K562 (cell line): ENCODE results near the gene LHPP. TPM values are rescaled to one million over a fixed set of nuclear protein-coding genes. Genes with fewer than 3 reads are reported as not detected.
A peak's percentile ranks its signal among the peaks of the same experiment; 100 is the strongest.

Experiments used
- CUX1 ChIP-seq: fragments of 200-800 bp; sonication (Bioruptor generic); IDR thresholded peaks from 2 replicates; pipeline ENCODE4 v1.6.1; 2016; ENCODE audit warnings: missing genetic modification characterization, missing compliant biosample characterization
- HDAC6 ChIP-seq: IDR thresholded peaks from 2 replicates; pipeline ENCODE4 v1.6.1; 2012; ENCODE audit warnings: low read depth, mild to moderate bottlenecking, control low read depth, inconsistent platforms, low read length, moderate library complexity
- IRF2 ChIP-seq: sonication (generic); formaldehyde crosslinking; IDR thresholded peaks from 2 replicates; pipeline ENCODE4 v1.8.1; 2022; ENCODE audit warnings: mild to moderate bottlenecking, missing genetic modification reagents
- LEF1 ChIP-seq: fragments of 450-650 bp; IDR thresholded peaks from 2 replicates; pipeline ENCODE4 v1.6.1; 2016; ENCODE audit warnings: mild to moderate bottlenecking
- MTA1 ChIP-seq: fragments of 450-650 bp; IDR thresholded peaks from 2 replicates; pipeline ENCODE4 v1.6.1; 2017; ENCODE audit warnings: borderline replicate concordance
- POLR2H ChIP-seq: IDR thresholded peaks from 2 replicates; pipeline ENCODE4 v1.6.1; 2016; ENCODE audit warnings: missing genetic modification characterization, low read depth, mild to moderate bottlenecking, control low read depth, missing compliant biosample characterization, moderate library complexity
- RUNX1 ChIP-seq: sonication (generic); IDR thresholded peaks from 2 replicates; pipeline ENCODE4 v1.6.1; 2016; ENCODE audit warnings: antibody characterized with exemption, low read depth
- SAFB2 ChIP-seq: fragments of 200-400 bp; formaldehyde crosslinking; IDR thresholded peaks from 2 replicates; pipeline ENCODE4 v1.6.1; 2018; ENCODE audit warnings: borderline replicate concordance, low read length, low read depth, moderate library complexity; ENCODE audit not compliant: severe bottlenecking
- SREBF2 ChIP-seq: sonication (generic); formaldehyde crosslinking; IDR thresholded peaks from 2 replicates; pipeline ENCODE4 v1.4.0; 2020; ENCODE audit warnings: mild to moderate bottlenecking, missing genetic modification reagents
- ZNF143 ChIP-seq: sonication (generic); formaldehyde crosslinking; IDR thresholded peaks from 2 replicates; pipeline ENCODE4 v1.9.0; 2022; ENCODE audit warnings: mild to moderate bottlenecking, missing genetic modification reagents
- ZNF592 ChIP-seq: fragments of 450-650 bp; IDR thresholded peaks from 2 replicates; pipeline ENCODE4 v1.6.1; 2017; ENCODE audit warnings: antibody characterized with exemption, mild to moderate bottlenecking
- polyA plus RNA-seq, 8 experiments: library from polyadenylated mRNA; depleted of rRNA in 4 of 8; stranded (reverse) in 5 of 8; unstranded in 3 of 8; fragments of >200 nt; fragmentation: Nextera tagmentation in 2 of 8; fragmentation: Illumina TruSeq in 1 of 8; extraction: Ambion mirVana in 2 of 8; extraction: Trizol in 1 of 8; gene quantifications; 2 replicates each; pipeline versions ENCODE4 v1.2.1 to v1.2.3, GENCODE V29; 2011 to 2014; ENCODE audit warnings: inconsistent platforms in 1 of 8, missing spikeins in 1 of 8
- total RNA-seq, 7 experiments: library from RNA; depleted of rRNA in 6 of 7; stranded (reverse); fragments of >200 nt in 6 of 7; fragmentation: Illumina TruSeq in 2 of 7; extraction: Trizol in 2 of 7; gene quantifications; 2 replicates each; pipeline versions ENCODE4 v1.2.1 to v1.2.3, GENCODE V29; 2011 to 2021; ENCODE audit warnings: low replicate concordance in 1 of 7
- TF ChIP-seq, protein P1 (sequence below): fragments of 450-650 bp; IDR thresholded peaks from 2 replicates; pipeline ENCODE4 v1.6.1; 2018; ENCODE audit not compliant: partially characterized antibody

LHPP gene
- total and polyA plus RNA-seq, 9 of the 15 experiments (the other 6 are each of a cell fraction or from before 2014, with no cell fraction given) = 0.34 to 7.4 (median 3.0) TPM

DNA sequence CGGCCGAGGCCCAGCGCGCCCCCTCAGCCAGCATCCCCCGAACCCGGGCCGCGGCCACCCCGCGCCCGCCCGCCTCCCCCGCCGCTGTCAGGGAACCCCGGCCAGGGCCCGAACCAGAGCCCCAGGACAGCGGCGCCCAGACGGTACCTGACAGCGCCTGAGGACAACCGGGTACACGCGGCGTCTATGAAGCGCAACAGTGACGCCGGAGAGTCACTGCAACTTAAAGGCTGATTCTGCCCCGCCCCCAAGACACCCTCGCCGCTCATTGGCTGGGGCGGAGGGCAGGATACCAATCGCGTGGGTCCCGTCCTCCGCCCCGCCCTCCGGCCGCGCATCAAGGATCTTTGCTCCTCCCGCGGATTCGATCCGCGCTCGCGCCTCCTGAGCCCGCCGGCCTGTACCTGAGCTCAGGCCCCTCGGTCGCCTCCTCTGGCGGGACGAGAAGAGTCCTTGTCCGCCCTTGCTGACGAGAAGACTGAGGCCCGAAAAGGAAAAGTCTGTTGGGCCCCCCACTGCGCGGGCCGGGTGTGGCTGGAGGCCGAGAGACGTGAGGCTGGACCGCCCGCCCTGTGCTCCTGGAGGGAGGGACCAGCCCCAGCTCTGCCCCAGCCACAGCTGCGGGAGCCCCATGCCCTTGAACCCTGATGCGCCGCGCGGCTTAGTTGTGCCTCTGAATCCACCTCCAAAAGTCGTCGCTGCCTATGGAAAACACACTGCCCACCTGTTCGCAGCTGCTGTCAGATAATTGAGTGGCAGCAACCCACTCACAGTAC lies 42.7 kb upstream of the LHPP start, which contains the start of gene OAT (continued):
- TF ChIP-seq POLR2H (tag) (peak; percentile 95), IRF2 (CRISPR knock-in tag) (no peak), ZNF592 (no peak), LEF1 (no peak), SREBF2 (CRISPR knock-in tag) (no peak), ZNF143 (CRISPR knock-in tag) (no peak), HDAC6 (no peak), MTA1 (no peak), SAFB2 (no peak), CUX1 (no peak), RUNX1 (no peak)
- TF ChIP-seq, protein P1, sequence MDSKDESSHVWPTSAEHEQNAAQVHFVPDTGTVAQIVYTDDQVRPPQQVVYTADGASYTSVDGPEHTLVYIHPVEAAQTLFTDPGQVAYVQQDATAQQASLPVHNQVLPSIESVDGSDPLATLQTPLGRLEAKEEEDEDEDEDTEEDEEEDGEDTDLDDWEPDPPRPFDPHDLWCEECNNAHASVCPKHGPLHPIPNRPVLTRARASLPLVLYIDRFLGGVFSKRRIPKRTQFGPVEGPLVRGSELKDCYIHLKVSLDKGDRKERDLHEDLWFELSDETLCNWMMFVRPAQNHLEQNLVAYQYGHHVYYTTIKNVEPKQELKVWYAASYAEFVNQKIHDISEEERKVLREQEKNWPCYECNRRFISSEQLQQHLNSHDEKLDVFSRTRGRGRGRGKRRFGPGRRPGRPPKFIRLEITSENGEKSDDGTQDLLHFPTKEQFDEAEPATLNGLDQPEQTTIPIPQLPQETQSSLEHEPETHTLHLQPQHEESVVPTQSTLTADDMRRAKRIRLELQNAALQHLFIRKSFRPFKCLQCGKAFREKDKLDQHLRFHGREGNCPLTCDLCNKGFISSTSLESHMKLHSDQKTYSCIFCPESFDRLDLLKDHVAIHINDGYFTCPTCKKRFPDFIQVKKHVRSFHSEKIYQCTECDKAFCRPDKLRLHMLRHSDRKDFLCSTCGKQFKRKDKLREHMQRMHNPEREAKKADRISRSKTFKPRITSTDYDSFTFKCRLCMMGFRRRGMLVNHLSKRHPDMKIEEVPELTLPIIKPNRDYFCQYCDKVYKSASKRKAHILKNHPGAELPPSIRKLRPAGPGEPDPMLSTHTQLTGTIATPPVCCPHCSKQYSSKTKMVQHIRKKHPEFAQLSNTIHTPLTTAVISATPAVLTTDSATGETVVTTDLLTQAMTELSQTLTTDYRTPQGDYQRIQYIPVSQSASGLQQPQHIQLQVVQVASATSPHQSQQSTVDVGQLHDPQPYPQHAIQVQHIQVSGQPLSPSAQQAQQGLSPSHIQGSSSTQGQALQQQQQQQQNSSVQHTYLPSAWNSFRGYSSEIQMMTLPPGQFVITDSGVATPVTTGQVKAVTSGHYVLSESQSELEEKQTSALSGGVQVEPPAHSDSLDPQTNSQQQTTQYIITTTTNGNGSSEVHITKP = no peak
